Stimulated activated naive B cell treated with anti-CD40 and anti-IgM and Interleukin-4, amounts not matched to agents 10 μg/mL and 1 μg/mL and 100 μg/mL, for 72 hours (primary cell): ENCODE data around the gene POLR3GL.

ENCODE experiments used
- ATAC-seq, 2 donors: fragments of 150-1000 bp; cut with Tn5 transposase; replicated peaks; 2 replicates each; pipeline ENCODE4 v1.10.0; 2021; ENCODE audit warnings: moderate library complexity in 1 of 2
- DNase-seq: peaks from one replicate; pipeline ENCODE4 v3.0.0; 2021
- H3K27ac Mint-ChIP-seq: one replicate; pipeline ENCODE4 v1.8.0; 2022; ENCODE audit warnings: mild to moderate bottlenecking, mixed read lengths
- H3K27me3 Mint-ChIP-seq, 2 donors: one replicate each; pipeline ENCODE4 v1.8.0; 2022; ENCODE audit warnings: mixed read lengths in 2 of 2
- H3K36me3 Mint-ChIP-seq, 2 donors: one replicate each; pipeline ENCODE4 v1.8.0; 2022; ENCODE audit warnings: mixed read lengths in 2 of 2, mild to moderate bottlenecking in 1 of 2
- H3K4me1 Mint-ChIP-seq, 2 donors: one replicate each; pipeline ENCODE4 v1.8.0; 2022; ENCODE audit warnings: mixed read lengths in 2 of 2, mild to moderate bottlenecking in 1 of 2
- H3K4me3 Mint-ChIP-seq, 2 donors: one replicate each; pipeline ENCODE4 v1.8.0; 2022; ENCODE audit warnings: mild to moderate bottlenecking in 2 of 2, mixed read lengths in 2 of 2, moderate library complexity in 1 of 2
- H3K9me3 Mint-ChIP-seq, 2 donors: one replicate each; pipeline ENCODE4 v1.8.0; 2022; ENCODE audit warnings: mixed read lengths in 2 of 2, mild to moderate bottlenecking in 1 of 2

The POLR3GL gene

GRCh38 chr1:145985502-145986439 lies 21.3 kb downstream of the POLR3GL start:
- peaks cover 48 to 55% of the 10 kb centered on the region in 2 donors for H3K4me1 Mint-ChIP-seq
- ATAC-seq = peak in 1 of 2 donors; percentile 40
- H3K36me3 Mint-ChIP-seq = no peaks in the 10 kb centered on the region
- no peak for DNase-seq
- H3K4me3 Mint-ChIP-seq = peak overlapping the region; percentile 18 to 64
- H3K27me3 Mint-ChIP-seq = no peaks in the 10 kb centered on the region
- no peaks in the 10 kb centered on the region for H3K9me3 Mint-ChIP-seq
- peak overlapping the region; percentile 53 for H3K27ac Mint-ChIP-seq

GRCh38 chr1:145986551-145986950 lies 22.1 kb downstream of the POLR3GL start:
- peaks cover 50 to 52% of the 10 kb centered on the region in 2 donors for H3K4me1 Mint-ChIP-seq
- H3K27ac Mint-ChIP-seq = no peak overlapping the region
- peaks cover 0 to under 1% of the 10 kb centered on the region in 2 donors for H3K36me3 Mint-ChIP-seq
- DNase-seq (no peak), ATAC-seq (no peak)
- H3K27me3 Mint-ChIP-seq = no peaks in the 10 kb centered on the region
- no peak overlapping the region for H3K4me3 Mint-ChIP-seq
- no peaks in the 10 kb centered on the region for H3K9me3 Mint-ChIP-seq

GRCh38 chr1:145987926-145988325 lies 23.4 kb downstream of the POLR3GL start:
- no peaks in the 10 kb centered on the region for H3K27me3 Mint-ChIP-seq
- no peak overlapping the region for H3K4me3 Mint-ChIP-seq
- no peak for ATAC-seq
- H3K36me3 Mint-ChIP-seq = peaks cover 9 to 14% of the 10 kb centered on the region in 2 donors
- no peaks in the 10 kb centered on the region for H3K9me3 Mint-ChIP-seq
- peak overlapping the region; percentile 37 for H3K27ac Mint-ChIP-seq
- H3K4me1 Mint-ChIP-seq = peaks cover 50 to 63% of the 10 kb centered on the region in 2 donors
- no peak for DNase-seq

- peaks cover 52 to 72% of the 10 kb centered on the region in 2 donors for H3K4me1 Mint-ChIP-seq
- DNase-seq = no peak
- peak overlapping the region; percentile 82 for H3K27ac Mint-ChIP-seq
Observed at GRCh38 chr1:145988773-145989172, 24.3 kb downstream of the POLR3GL start.

GRCh38 chr1:145990249-145990855 lies 25.9 kb downstream of the POLR3GL start:
- Mint-ChIP-seq H3K4me3 (no peak overlapping the region), H3K36me3 (peaks cover 33 to 37% of the 10 kb centered on the region in 2 donors), H3K9me3 (no peaks in the 10 kb centered on the region), H3K27ac (peak overlapping the region; percentile 1), H3K4me1 (peaks cover 51 to 76% of the 10 kb centered on the region in 2 donors), H3K27me3 (no peaks in the 10 kb centered on the region)
- no peak for DNase-seq
- no peak for ATAC-seq

More at GRCh38 chr1:145988773-145989172, 24.3 kb downstream of the POLR3GL start:
- H3K36me3 Mint-ChIP-seq = peaks cover 18 to 21% of the 10 kb centered on the region in 2 donors
- H3K4me3 Mint-ChIP-seq = no peak overlapping the region
- H3K9me3 Mint-ChIP-seq = no peaks in the 10 kb centered on the region
- no peak for ATAC-seq
- H3K27me3 Mint-ChIP-seq = no peaks in the 10 kb centered on the region

GRCh38 chr1:145991735-145992412 lies 27.4 kb downstream of the POLR3GL start:
- no peak overlapping the region for H3K4me3 Mint-ChIP-seq
- no peak for ATAC-seq

GRCh38 chr1:145992502-145992936 lies 28.0 kb downstream of the POLR3GL start:
- peak overlapping the region; percentile 17 to 26 for H3K4me3 Mint-ChIP-seq
- peak overlapping the region; percentile 44 for H3K27ac Mint-ChIP-seq
- ATAC-seq (no peak), DNase-seq (no peak)
- peaks cover 37 to 49% of the 10 kb centered on the region in 2 donors for H3K36me3 Mint-ChIP-seq
- H3K9me3 Mint-ChIP-seq = no peaks in the 10 kb centered on the region
- H3K27me3 Mint-ChIP-seq = no peaks in the 10 kb centered on the region
- H3K4me1 Mint-ChIP-seq = peaks cover 50 to 69% of the 10 kb centered on the region in 2 donors

More at GRCh38 chr1:145991735-145992412, 27.4 kb downstream of the POLR3GL start:
- Mint-ChIP-seq H3K27ac (peak overlapping the region; percentile 68), H3K4me1 (peaks cover 46 to 65% of the 10 kb centered on the region in 2 donors), H3K27me3 (no peaks in the 10 kb centered on the region), H3K36me3 (peaks cover 37 to 49% of the 10 kb centered on the region in 2 donors), H3K9me3 (no peaks in the 10 kb centered on the region)
- no peak for DNase-seq

- DNase-seq = no peak
- H3K4me3 Mint-ChIP-seq = peak overlapping the region; percentile 84 to 96
- H3K36me3 Mint-ChIP-seq = peaks cover 37 to 49% of the 10 kb centered on the region in 2 donors
- peaks cover 52 to 69% of the 10 kb centered on the region in 2 donors for H3K4me1 Mint-ChIP-seq
- ATAC-seq = no peak
- H3K9me3 Mint-ChIP-seq = no peaks in the 10 kb centered on the region
- H3K27me3 Mint-ChIP-seq = no peaks in the 10 kb centered on the region
- H3K27ac Mint-ChIP-seq = peak overlapping the region; percentile 44
Observed at GRCh38 chr1:145992958-145993617, 28.6 kb downstream of the POLR3GL start.

GRCh38 chr1:145993618-145994390 lies 29.3 kb downstream of the POLR3GL start:
- DNase-seq (no peak), ATAC-seq (no peak)
- peaks cover 37 to 49% of the 10 kb centered on the region in 2 donors for H3K36me3 Mint-ChIP-seq
- H3K27ac Mint-ChIP-seq = peak overlapping the region; percentile 75
- H3K9me3 Mint-ChIP-seq = no peaks in the 10 kb centered on the region
- peaks cover 53 to 68% of the 10 kb centered on the region in 2 donors for H3K4me1 Mint-ChIP-seq
- H3K4me3 Mint-ChIP-seq = peak overlapping the region; percentile 84 to 96
- H3K27me3 Mint-ChIP-seq = no peaks in the 10 kb centered on the region

GRCh38 chr1:145994391-145995120 lies 30.1 kb downstream of the POLR3GL start:
- ATAC-seq (peak in 1 of 2 donors; percentile 16), DNase-seq (no peak)
- peaks cover 58 to 72% of the 10 kb centered on the region in 2 donors for H3K4me1 Mint-ChIP-seq
- H3K27ac Mint-ChIP-seq = peak overlapping the region; percentile 83
- H3K9me3 Mint-ChIP-seq = no peaks in the 10 kb centered on the region
- H3K36me3 Mint-ChIP-seq = peaks cover 37 to 49% of the 10 kb centered on the region in 2 donors
- peak overlapping the region; percentile 84 to 96 for H3K4me3 Mint-ChIP-seq
- H3K27me3 Mint-ChIP-seq = no peaks in the 10 kb centered on the region

- Mint-ChIP-seq H3K9me3 (no peaks in the 10 kb centered on the region), H3K27me3 (no peaks in the 10 kb centered on the region), H3K36me3 (peaks cover 37 to 49% of the 10 kb centered on the region in 2 donors), H3K4me3 (peak overlapping the region; percentile 84 to 96), H3K4me1 (peaks cover 62 to 75% of the 10 kb centered on the region in 2 donors), H3K27ac (peak overlapping the region; percentile 97)
- DNase-seq = no peak
- no peak for ATAC-seq
Observed at GRCh38 chr1:145995148-145995881, 30.8 kb downstream of the POLR3GL start.

- no peak for DNase-seq
- ATAC-seq = no peak
- Mint-ChIP-seq H3K27ac (peak overlapping the region; percentile 97), H3K36me3 (peaks cover 37 to 49% of the 10 kb centered on the region in 2 donors), H3K4me3 (peak overlapping the region; percentile 84 to 96), H3K9me3 (no peaks in the 10 kb centered on the region), H3K27me3 (no peaks in the 10 kb centered on the region), H3K4me1 (peaks cover 60 to 70% of the 10 kb centered on the region in 2 donors)
Observed at GRCh38 chr1:145995964-145996432, 31.5 kb downstream of the POLR3GL start.
